ENCODE measurements around the gene SYNE3.

DNA sequence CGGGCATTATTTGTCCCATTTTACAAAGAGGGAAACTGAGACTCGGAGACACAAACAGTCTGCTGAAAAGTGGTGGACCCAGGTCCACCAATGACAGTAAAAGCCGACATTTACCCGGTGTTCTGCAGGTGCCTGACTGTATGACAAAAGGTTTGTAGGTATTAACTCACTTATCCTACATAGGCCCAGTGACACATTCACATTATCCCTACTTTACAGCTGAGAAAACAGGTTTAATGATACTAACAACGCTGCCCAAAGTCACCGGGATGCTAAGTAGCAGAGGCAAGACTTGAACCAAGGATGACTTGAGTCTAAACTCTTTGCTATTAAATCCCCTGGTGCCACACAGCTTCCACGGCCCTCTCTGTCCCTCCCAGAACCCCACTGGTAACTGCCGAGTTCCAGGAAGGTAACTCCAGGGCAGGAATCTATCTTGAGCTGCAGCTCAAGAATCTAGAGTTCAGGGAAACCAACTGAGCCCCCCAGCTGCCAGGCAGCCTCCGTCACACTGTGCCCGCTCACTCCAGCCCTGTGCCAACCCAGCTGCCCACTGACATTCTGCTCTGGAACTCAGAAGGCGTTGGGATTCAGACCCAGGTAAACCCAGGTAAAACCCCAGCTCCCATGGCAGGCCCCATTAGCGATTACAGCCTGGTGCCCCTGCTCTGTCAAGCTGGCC, 33.7 kb downstream of the SYNE3 start:
- TF ChIP-seq SUZ12 (IDR thresholded peaks at IDR 0.05; ENCODE audit: extremely low read depth, insufficient read depth, insufficient read length): no peak
- no peak for TF ChIP-seq YY1 (IDR thresholded peaks at IDR 0.05; ENCODE audit: insufficient read depth, insufficient read length)
- no peak for TF ChIP-seq ZNF274 (IDR thresholded peaks at IDR 0.05; ENCODE audit: low read depth, low read length)
